Measurements from ENCODE around the gene PKDCC. TPM values are rescaled to one million over a fixed set of nuclear protein-coding genes. Genes with fewer than 3 reads are reported as not detected.

The PKDCC gene
- total RNA-seq, 2 experiments from 2014 or later = not detected

- ATAC-seq (no peak), DNase-seq (no peak)
- Mint-ChIP-seq H3K9me3 (ENCODE audit: low read depth) (no peaks in the 10 kb centered on the region), H3K27me3 (peaks cover 20% of the 10 kb centered on the region), H3K36me3 (no peaks in the 10 kb centered on the region), H3K27ac (no peak overlapping the region), H3K4me1 (no peaks in the 10 kb centered on the region), H3K4me3 (no peak overlapping the region)
- CTCF ChIA-PET = no interaction called here
These were observed 11.4 kb upstream of the PKDCC start for GRCh38 chr2:42036413-42036812.

GRCh38 chr2:42036940-42037339 lies 10.9 kb upstream of the PKDCC start:
- no peaks in the 10 kb centered on the region for H3K9me3 Mint-ChIP-seq (ENCODE audit: low read depth)
- no peak overlapping the region for H3K27ac Mint-ChIP-seq
- DNase-seq (no peak), ATAC-seq (no peak)
- H3K27me3 Mint-ChIP-seq = peaks cover 18% of the 10 kb centered on the region
- CTCF ChIA-PET = no interaction called here
- no peaks in the 10 kb centered on the region for H3K36me3 Mint-ChIP-seq
- H3K4me1 Mint-ChIP-seq = no peaks in the 10 kb centered on the region
- H3K4me3 Mint-ChIP-seq = no peak overlapping the region

DNA sequence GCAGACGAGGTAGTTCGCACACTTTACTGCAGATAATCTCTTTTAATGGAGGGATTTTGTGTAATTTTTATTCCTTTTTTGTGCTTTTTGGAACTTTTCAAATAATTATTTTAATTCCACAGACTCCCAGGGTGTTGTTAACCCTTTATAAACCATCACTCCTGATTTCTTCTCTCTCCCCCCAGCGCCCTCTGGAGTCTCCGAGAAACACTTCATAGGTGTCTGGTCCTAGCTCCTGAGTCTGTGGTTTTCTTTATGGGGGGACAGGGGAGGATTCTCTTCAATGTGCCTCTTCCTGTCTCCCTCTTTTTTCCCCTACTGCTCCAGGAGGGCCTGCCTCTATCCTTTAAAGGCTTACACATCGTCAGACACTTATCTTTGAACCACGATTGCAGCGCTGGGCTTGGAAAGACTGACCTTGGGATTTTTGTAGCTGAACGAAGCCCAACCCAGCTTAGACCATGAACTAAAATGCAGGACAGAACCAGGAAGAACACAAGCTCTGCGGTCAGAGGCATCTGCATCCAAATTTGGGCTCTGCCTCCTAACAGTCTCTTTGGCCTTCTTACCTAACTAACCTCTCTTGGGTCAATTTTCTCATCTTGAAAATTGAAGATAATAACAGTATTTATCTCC lies 7.1 kb upstream of the PKDCC start:
- DNase-seq (no peak), ATAC-seq (no peak)
- H3K9me3 Mint-ChIP-seq (ENCODE audit: low read depth) = no peaks in the 10 kb centered on the region
- H3K4me1 Mint-ChIP-seq = no peaks in the 10 kb centered on the region
- CTCF ChIA-PET = no interaction called here
- H3K27me3 Mint-ChIP-seq = peaks cover 37% of the 10 kb centered on the region
- H3K4me3 Mint-ChIP-seq = no peak overlapping the region
- H3K27ac Mint-ChIP-seq = no peak overlapping the region
- no peaks in the 10 kb centered on the region for H3K36me3 Mint-ChIP-seq

DNA sequence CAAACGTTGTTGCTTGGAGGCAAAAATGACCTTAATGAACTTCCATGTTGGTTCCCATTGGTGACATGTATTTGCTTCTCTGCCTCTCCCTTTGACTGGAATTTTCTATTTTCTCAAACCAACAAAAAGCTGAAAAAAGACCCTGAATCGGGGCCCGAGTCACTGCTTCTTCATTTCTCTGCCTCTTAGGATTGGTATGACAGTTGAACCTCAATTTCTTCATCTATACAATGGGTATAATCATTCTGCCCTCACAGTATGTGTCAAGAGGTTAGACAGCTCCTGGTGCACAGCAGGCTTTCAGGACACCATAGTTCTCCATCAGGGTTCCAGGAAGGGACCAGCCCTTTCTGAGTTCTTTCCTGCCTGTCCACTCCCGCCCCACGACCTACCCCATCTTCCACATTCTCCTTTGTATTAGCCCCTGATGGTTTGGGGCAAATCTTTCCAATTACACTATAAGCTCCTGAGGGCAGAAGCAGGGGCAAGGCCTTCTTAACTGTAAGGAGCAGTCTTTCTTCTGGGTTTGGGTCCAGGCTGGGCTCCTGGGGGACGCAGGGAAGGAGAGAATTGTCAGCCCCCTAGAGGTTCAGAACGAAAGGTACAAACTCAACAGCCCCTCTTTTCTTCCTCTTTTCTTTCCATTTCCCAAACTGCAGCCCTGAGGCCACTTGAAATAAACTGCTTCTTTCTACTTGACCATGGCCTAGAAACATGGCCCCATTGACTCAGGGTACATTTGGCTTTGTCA lies 6.3 kb upstream of the PKDCC start:
- Mint-ChIP-seq H3K4me3 (no peak overlapping the region), H3K27ac (no peak overlapping the region), H3K9me3 (ENCODE audit: low read depth) (no peaks in the 10 kb centered on the region), H3K27me3 (peaks cover 44% of the 10 kb centered on the region), H3K36me3 (no peaks in the 10 kb centered on the region), H3K4me1 (no peaks in the 10 kb centered on the region)
- ATAC-seq = no peak
- DNase-seq = no peak
- CTCF ChIA-PET = no interaction called here

- DNase-seq = no peak
- H3K27ac Mint-ChIP-seq = no peak overlapping the region
- no peaks in the 10 kb centered on the region for H3K9me3 Mint-ChIP-seq (ENCODE audit: low read depth)
- H3K4me1 Mint-ChIP-seq = peaks cover 2% of the 10 kb centered on the region
- no peaks in the 10 kb centered on the region for H3K36me3 Mint-ChIP-seq
- no peak overlapping the region for H3K4me3 Mint-ChIP-seq
- peaks cover 53% of the 10 kb centered on the region for H3K27me3 Mint-ChIP-seq
- CTCF ChIA-PET = no interaction called here
- no peak for ATAC-seq
These were observed 5.0 kb upstream of the PKDCC start for GRCh38 chr2:42042631-42043355.

- ATAC-seq = no peak
- DNase-seq = no peak
- no peaks in the 10 kb centered on the region for H3K9me3 Mint-ChIP-seq (ENCODE audit: low read depth)
- H3K27me3 Mint-ChIP-seq = peaks cover 56% of the 10 kb centered on the region
- H3K4me1 Mint-ChIP-seq = peaks cover 2% of the 10 kb centered on the region
- H3K4me3 Mint-ChIP-seq = no peak overlapping the region
- H3K27ac Mint-ChIP-seq = no peak overlapping the region
- H3K36me3 Mint-ChIP-seq = no peaks in the 10 kb centered on the region
- CTCF ChIA-PET = no interaction called here
These were observed 3.9 kb upstream of the PKDCC start for GRCh38 chr2:42043789-42044394.

DNA sequence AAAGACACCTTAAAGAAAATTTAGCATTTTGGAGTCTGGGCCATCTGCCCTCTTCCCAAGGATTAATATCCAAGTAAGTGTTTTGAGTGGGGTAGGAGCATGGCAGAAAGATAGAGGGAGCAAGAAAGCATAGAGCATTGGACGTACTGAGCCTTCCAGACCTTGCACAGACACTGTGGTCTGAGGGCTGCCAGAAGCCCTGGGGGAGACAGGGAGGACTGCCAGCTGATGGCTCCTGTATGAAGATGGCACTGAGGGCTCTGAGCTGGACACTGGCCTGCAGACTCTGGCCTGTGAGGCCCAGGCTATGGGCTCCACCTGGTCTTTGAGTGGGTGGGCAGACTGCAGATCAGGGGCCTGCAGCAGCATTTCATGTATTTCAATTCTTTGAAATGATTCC lies 2.9 kb upstream of the PKDCC start:
- Mint-ChIP-seq H3K27me3 (peaks cover 66% of the 10 kb centered on the region), H3K9me3 (ENCODE audit: low read depth) (no peaks in the 10 kb centered on the region)

GRCh38 chr2:42045352-42045751 lies 2.5 kb upstream of the PKDCC start:
- CTCF ChIA-PET = interaction anchor here (0.9 to 1.3 kb wide), 3 partner anchors 176 to 204 kb away, joined by 3 to 4 read pairs (median 3); no protein-coding TSS in a partner anchor

More for the DNA sequence above, 2.9 kb upstream of the PKDCC start:
- Mint-ChIP-seq H3K27ac (no peak overlapping the region), H3K36me3 (no peaks in the 10 kb centered on the region), H3K4me1 (peaks cover 2% of the 10 kb centered on the region), H3K4me3 (no peak overlapping the region)
- no peak for DNase-seq
- ATAC-seq = no peak
- CTCF ChIA-PET = interaction anchor here (0.9 to 1.0 kb wide), 2 partner anchors 175 to 191 kb away, joined by 3 read pairs; no protein-coding TSS in a partner anchor

DNA sequence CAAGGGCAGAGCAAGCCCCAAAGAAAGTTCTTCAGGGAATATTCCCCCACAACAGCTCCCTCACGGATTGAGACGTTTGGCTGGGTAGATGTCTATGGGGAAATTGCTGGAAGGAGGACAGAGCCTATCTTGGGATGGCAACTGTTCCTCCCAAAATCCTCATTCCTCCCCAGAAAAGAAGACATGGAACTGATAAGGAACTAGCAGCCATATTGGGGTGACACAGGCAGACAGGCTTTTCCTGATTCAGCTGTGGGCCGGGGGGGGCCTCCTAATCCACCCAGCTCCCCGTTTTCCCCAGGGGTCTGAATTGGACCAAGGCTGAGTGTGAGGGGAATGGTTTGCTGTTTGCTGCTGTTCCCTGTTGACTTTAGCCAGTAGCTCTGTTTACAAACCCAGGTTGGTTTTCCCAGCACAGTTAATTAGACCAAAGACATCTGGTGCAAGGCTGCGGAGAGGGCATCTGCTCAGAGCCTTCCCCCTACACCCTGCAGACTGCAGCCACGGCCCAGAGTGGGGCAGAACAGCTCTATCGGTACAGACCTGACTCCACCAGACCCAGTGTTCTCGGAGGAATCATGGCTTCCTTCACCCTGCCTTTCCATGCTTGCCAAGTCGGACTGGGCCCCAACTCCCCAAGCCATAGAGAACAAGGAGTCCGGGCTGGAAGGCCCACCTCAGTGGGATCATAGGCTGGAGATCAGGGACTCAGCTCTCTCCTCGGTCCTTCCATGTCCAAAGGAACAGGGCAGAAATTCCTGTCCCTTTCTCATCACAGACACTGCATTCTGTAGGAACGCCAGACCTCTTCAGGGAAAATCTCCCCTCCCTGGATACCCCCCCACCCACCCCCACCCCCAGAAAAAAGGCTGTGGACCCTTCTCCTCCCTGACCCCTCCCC lies 1.7 kb upstream of the PKDCC start:
- peaks cover 64% of the 10 kb centered on the region for H3K27me3 Mint-ChIP-seq

More at GRCh38 chr2:42045352-42045751, 2.5 kb upstream of the PKDCC start:
- Mint-ChIP-seq H3K4me1 (peaks cover 2% of the 10 kb centered on the region), H3K4me3 (no peak overlapping the region), H3K27me3 (peaks cover 65% of the 10 kb centered on the region), H3K36me3 (no peaks in the 10 kb centered on the region), H3K27ac (no peak overlapping the region), H3K9me3 (ENCODE audit: low read depth) (no peaks in the 10 kb centered on the region)
- DNase-seq = no peak
- no peak for ATAC-seq

DNA sequence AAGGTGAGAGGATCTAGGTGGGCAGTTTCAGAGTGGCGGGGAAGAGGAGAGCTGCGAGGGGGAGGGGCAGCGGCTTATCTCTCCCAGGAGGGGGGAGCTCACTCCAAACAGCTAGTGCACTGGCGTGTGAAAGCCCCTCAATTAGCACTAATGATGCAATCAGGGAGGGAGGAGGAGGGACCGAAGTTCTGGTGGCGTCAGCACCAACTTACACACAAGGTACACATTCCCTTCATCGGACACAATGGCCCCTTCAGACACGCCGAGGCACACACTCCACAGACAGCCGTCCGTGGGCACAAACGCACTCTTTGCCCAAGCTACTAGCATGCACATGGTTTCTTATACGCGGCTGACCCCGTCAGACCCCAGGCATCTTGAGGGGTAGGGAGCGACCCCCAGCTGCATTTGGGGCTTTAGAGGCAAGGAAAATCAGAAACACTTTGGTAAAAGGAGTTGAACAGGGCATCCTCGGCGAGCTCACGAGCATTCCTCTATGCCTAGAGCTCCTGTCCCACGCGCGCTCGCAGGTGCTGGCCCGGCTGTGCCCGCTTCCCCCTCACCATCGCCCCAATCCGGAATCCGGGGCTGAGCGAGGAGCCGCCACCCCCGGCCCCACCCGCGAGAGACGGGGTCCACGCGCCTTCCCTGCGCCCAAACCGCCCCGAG lies 868 bp upstream of the PKDCC start:
- ATAC-seq = no peak
- Mint-ChIP-seq H3K27ac (no peak overlapping the region), H3K4me1 (peaks cover 2% of the 10 kb centered on the region), H3K9me3 (ENCODE audit: low read depth) (no peaks in the 10 kb centered on the region), H3K36me3 (no peaks in the 10 kb centered on the region), H3K27me3 (peaks cover 62% of the 10 kb centered on the region), H3K4me3 (peak overlapping the region; percentile 24)
- no peak for DNase-seq
- CTCF ChIA-PET = interaction anchor here (0.9 to 1.0 kb wide), 3 partner anchors 40 to 207 kb away, joined by 3 read pairs; no protein-coding TSS in a partner anchor

More for the DNA sequence above, 1.7 kb upstream of the PKDCC start:
- no peak overlapping the region for H3K27ac Mint-ChIP-seq
- no peaks in the 10 kb centered on the region for H3K9me3 Mint-ChIP-seq (ENCODE audit: low read depth)
- H3K4me3 Mint-ChIP-seq = no peak overlapping the region
- CTCF ChIA-PET = interaction anchor here (0.9 to 1.3 kb wide), 6 partner anchors 41 to 206 kb away, joined by 3 to 4 read pairs (median 3); no protein-coding TSS in a partner anchor
- DNase-seq = no peak
- H3K4me1 Mint-ChIP-seq = peaks cover 2% of the 10 kb centered on the region
- H3K36me3 Mint-ChIP-seq = no peaks in the 10 kb centered on the region
- no peak for ATAC-seq

DNA sequence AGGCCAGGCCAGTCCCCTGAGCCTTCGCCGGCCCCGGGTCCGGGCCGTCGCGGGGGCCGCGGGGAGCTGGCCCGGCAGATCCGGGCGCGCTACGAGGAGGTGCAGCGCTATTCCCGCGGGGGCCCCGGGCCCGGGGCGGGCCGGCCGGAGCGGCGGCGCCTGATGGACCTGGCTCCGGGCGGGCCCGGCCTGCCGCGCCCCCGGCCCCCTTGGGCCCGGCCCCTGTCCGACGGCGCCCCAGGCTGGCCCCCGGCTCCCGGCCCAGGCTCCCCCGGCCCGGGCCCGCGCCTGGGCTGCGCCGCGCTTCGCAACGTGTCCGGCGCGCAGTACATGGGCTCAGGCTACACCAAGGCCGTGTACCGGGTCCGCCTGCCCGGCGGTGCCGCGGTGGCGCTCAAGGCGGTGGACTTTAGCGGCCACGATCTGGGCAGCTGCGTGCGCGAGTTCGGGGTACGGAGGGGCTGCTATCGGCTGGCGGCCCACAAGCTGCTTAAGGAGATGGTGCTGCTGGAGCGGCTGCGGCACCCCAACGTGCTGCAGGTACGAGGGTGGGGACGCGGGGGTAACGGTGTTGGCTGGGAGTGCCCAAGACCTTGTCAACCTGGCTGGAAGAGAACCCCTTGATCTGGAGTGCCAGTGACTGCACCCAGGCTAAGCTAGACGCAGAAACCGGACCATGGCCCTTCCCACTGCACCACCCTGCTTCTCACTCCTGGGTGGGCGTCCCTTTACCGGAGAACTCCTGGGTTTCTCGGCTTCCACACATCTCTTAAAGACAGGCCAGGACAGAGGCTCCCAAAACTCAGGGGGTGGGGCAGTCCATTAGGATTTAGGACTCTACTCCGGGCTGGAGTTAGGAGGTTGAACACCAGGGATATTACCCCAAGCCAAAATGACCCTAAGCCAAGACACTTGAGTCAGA lies 739 bp downstream of the PKDCC start:
- peak overlapping the region; percentile 1 for H3K4me3 Mint-ChIP-seq
- no peak overlapping the region for H3K27ac Mint-ChIP-seq
- ATAC-seq (no peak), DNase-seq (no peak)
- CTCF ChIA-PET = no interaction called here
- H3K9me3 Mint-ChIP-seq (ENCODE audit: low read depth) = no peaks in the 10 kb centered on the region
- peaks cover 62% of the 10 kb centered on the region for H3K27me3 Mint-ChIP-seq
- H3K36me3 Mint-ChIP-seq = no peaks in the 10 kb centered on the region
- H3K4me1 Mint-ChIP-seq = peaks cover 2% of the 10 kb centered on the region
